A549 (cell line): ENCODE results near the gene SPRR4. TPM values are rescaled to one million over a fixed set of nuclear protein-coding genes. Genes with fewer than 3 reads are reported as not detected.
A peak's percentile ranks its signal among the peaks of the same experiment; 100 is the strongest.

ENCODE experiments used
- ATAC-seq, 2 experiments: fragments of 200-7000 bp in 1 of 2; fragments of >200 bp in 1 of 2; cut with Nextera tagmentation in 1 of 2; cut with Tn5 transposase in 1 of 2; 3 replicates each; pipeline versions ENCODE4 v1.8.0 to v1.9.1; 2018 to 2020; ENCODE audit warnings: mild to moderate bottlenecking in 1 of 2, moderate library complexity in 1 of 2
- CTCF ChIA-PET: fragments of 300-600 bp; sonication (Branson Sonifier 250); formaldehyde crosslinking; extraction: SDS; loops from one replicate; lab custom pipeline; 2021; ENCODE audit warnings: antibody characterized with exemption, inconsistent platforms; lab: Yijun Ruan, JAX
- POLR2A ChIA-PET: fragments of 350-600 bp; formaldehyde crosslinking; extraction: SDS; loops from one replicate; lab custom pipeline; 2021; ENCODE audit warnings: antibody characterized with exemption, inconsistent platforms; lab: Yijun Ruan, JAX
- DNase-seq, 2 experiments: peaks; one replicate each; pipeline versions ENCODE4 v3.0.0 to v3.0.0-alpha.2; 2011 to 2016; ENCODE audit warnings: low read depth in 1 of 2, low spot score in 1 of 2
- FAIRE-seq: peaks from 2 replicates; lab custom pipeline; 2011; peaks lifted over from hg19 to GRCh38; lab: Jason Lieb, UNC
- H3K27ac ChIP-seq, 2 experiments: fragments of >200 bp; sonication (Bioruptor Twin); formaldehyde crosslinking; 3 replicates each; pipeline ENCODE4 v1.5.1; 2016 to 2017
- H3K4me1 ChIP-seq: fragments of >200 bp; sonication (Bioruptor Twin); formaldehyde crosslinking; 3 replicates; pipeline ENCODE4 v1.6.1; 2016
- H3K4me2 ChIP-seq: fragments of >200 bp; sonication (Bioruptor Twin); formaldehyde crosslinking; 3 replicates; pipeline ENCODE4 v1.6.1; 2016
- H3K4me3 ChIP-seq: fragments of >200 bp; sonication (Bioruptor Twin); formaldehyde crosslinking; 3 replicates; pipeline ENCODE4 v1.5.1; 2016
- H3K9me3 ChIP-seq: fragments of >200 bp; sonication (Bioruptor Twin); formaldehyde crosslinking; 3 replicates; pipeline ENCODE4 v1.6.1; 2016
- CHD2 ChIP-seq: fragments of 150-350 bp; IDR thresholded peaks from 2 replicates; pipeline ENCODE4 v1.6.1; 2014; ENCODE audit warnings: low read length; ENCODE audit not compliant: partially characterized antibody
- CHD4 ChIP-seq: fragments of 200-600 bp; sonication (generic); IDR thresholded peaks from 2 replicates; pipeline ENCODE4 v1.6.1; 2016; ENCODE audit warnings: antibody characterized with exemption, mild to moderate bottlenecking, borderline replicate concordance
- EHF ChIP-seq: fragments of 250-450 bp; sonication (Bioruptor Pico); IDR thresholded peaks from 2 replicates; pipeline ENCODE4 v1.5.0; 2020; ENCODE audit warnings: mild to moderate bottlenecking
- ESRRA ChIP-seq: fragments of 150-350 bp; IDR thresholded peaks from 2 replicates; pipeline ENCODE4 v1.6.1; 2014; ENCODE audit warnings: mild to moderate bottlenecking, low read length, borderline replicate concordance
- FOSB ChIP-seq: fragments of 250-450 bp; sonication (Bioruptor Pico); IDR thresholded peaks from 2 replicates; pipeline ENCODE4 v1.5.0; 2020; ENCODE audit warnings: mild to moderate bottlenecking, moderate library complexity
- HOXB5 ChIP-seq: fragments of 250-450 bp; sonication (Bioruptor Pico); IDR thresholded peaks from 2 replicates; pipeline ENCODE4 v1.5.0; 2020; ENCODE audit warnings: mild to moderate bottlenecking, moderate library complexity
- JUN ChIP-seq, 2 experiments: fragments of >200 bp; sonication (Bioruptor Twin); formaldehyde crosslinking; IDR thresholded peaks; 2 replicates in 1 of 2; 3 replicates in 1 of 2; pipeline ENCODE4 v1.6.1; 2016 to 2017
- KDM5A ChIP-seq: fragments of 200-600 bp; sonication (generic); IDR thresholded peaks from 2 replicates; pipeline ENCODE4 v1.6.1; 2016; ENCODE audit warnings: antibody characterized with exemption, mild to moderate bottlenecking
- MAFK ChIP-seq: fragments of 450-650 bp; IDR thresholded peaks from 2 replicates; pipeline ENCODE4 v1.6.1; 2014; ENCODE audit not compliant: partially characterized antibody
- POLR2AphosphoS2 ChIP-seq: conservative IDR thresholded peaks from 2 replicates; pipeline ENCODE4 v1.6.1; 2012; ENCODE audit warnings: low read length, improper control_type of control experiment, inconsistent platforms
- RFX5 ChIP-seq: fragments of 450-650 bp; IDR thresholded peaks from 2 replicates; pipeline ENCODE4 v1.7.1; 2014; ENCODE audit warnings: antibody characterized with exemption, mild to moderate bottlenecking, moderate library complexity
- WGBS: methylation state at CpG from one replicate; pipeline ENCODE4 v1.1.6; 2017; ENCODE audit errors: missing lambda C conversion rate; 5-methylcytosine and 5-hydroxymethylcytosine counted together
- polyA plus RNA-seq, 4 experiments: library from polyadenylated mRNA; depleted of rRNA in 3 of 4; stranded (reverse); fragments of >200 nt; fragmentation: RNase III in 1 of 4; extraction: RNeasy Plus Mini Kit Qiagen cat#74134 plus additional on column Dnase treatment in 1 of 4; gene quantifications; 2 replicates in 3 of 4; 3 replicates in 1 of 4; pipeline ENCODE4 v1.2.3, GENCODE V29; 2011 to 2017
- TF ChIP-seq, protein P1 (sequence below): fragments of >200 bp; sonication (Bioruptor Twin); formaldehyde crosslinking; IDR thresholded peaks from 3 replicates; pipeline ENCODE4 v1.5.1; 2016
- TF ChIP-seq, protein P2 (sequence below): fragments of 150-350 bp; IDR thresholded peaks from 2 replicates; pipeline ENCODE4 v1.6.1; 2014; ENCODE audit warnings: low read depth, mild to moderate bottlenecking, low read length
- TF ChIP-seq, protein P3 (sequence below): fragments of >200 bp; sonication (Bioruptor Twin); formaldehyde crosslinking; IDR thresholded peaks from 3 replicates; pipeline ENCODE4 v1.6.1; 2016
- TF ChIP-seq, protein P4 (sequence below): fragments of >200 bp; sonication (Bioruptor Twin); formaldehyde crosslinking; IDR thresholded peaks from 2 replicates; pipeline ENCODE4 v1.6.1; 2016
- TF ChIP-seq, protein P5 (sequence below): fragments of 250-450 bp; sonication (Bioruptor Pico); IDR thresholded peaks from 2 replicates; pipeline ENCODE4 v1.5.0; 2020; ENCODE audit warnings: low read depth, mild to moderate bottlenecking, moderate library complexity
- TF ChIP-seq, protein P6 (sequence below): fragments of 250-450 bp; sonication (Bioruptor Pico); IDR thresholded peaks from 2 replicates; pipeline ENCODE4 v1.5.0; 2021; ENCODE audit warnings: mild to moderate bottlenecking, moderate library complexity, borderline replicate concordance
- TF ChIP-seq, protein P7 (sequence below): IDR thresholded peaks from 2 replicates; pipeline ENCODE4 v1.6.1; 2012

SPRR4 gene
- polyA plus RNA-seq, 2 of the 4 experiments (the other 2 are of a cell fraction): not detected

DNA sequence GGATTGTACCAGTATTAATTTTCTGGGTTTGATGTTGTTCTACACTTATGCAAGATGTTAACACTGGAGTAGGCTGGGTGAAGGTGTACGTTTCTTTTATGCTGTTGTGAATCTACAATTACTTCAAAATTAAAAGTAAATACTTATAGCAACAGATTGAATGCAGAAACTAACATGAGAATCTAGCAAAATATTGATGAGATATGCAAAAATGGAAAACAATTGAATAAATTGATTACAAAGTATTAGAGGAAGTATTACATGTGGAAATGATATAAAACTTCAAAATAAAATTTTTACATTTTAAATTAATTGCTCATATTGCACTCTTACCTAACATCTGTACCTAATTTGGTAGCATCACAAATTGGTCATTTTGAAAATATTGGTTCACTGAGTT lies 25.4 kb downstream of the SPRR4 start:
- TF ChIP-seq RFX5 (no peak), MAFK (peak; percentile 69)
- 0% methylated on average over 1 of the region's 1 CpG for WGBS
- H3K4me2 ChIP-seq: no peak overlapping the region
- no peak for FAIRE-seq
- POLR2A ChIA-PET: no interaction called here
- H3K4me1 ChIP-seq: no peaks in the 10 kb centered on the region
- H3K27ac ChIP-seq: no peak overlapping the region
- ATAC-seq: no peak
- H3K9me3 ChIP-seq: 0 out of 3 replicates have a peak, but pooled peaks cover 2% of the 10 kb centered on the region
- H3K4me3 ChIP-seq: no peak overlapping the region
- CTCF ChIA-PET: no interaction called here
- DNase-seq: no peak

DNA sequence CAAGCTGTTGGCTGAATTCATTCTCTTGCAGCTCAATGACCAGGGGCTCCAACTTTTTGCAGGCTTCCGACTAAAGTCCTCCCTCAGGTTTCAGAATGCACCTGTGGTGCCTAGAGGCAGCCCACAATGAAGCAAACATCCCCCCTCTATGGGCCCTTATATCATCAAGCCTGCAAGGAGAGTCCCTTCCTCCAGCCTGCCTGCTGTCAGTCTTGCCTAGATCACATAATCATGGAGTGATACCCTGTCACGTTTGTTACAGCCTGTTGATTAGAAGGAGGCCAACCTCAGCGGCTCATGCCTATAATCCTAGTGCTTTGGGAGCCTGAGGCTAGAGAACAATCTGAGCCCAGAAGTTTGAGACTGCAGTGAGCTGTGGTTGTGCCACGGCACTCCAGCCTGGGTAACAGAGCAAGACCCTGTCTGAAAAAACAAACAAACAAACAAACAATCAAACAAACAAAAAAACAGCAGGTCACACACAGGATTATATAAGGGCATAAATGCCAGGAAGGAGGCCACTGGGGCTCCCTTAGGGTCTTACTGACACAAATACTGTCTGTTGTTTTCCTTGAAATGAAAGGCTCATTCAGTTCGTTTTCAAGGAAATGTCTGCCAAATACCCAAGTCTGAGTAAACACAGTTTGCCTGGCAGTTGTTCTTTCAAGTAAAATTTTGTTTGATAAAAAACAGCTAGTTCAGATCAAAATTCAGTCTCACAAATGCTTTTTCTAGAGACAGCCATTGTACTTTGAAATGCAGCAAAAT lies 26.4 kb downstream of the SPRR4 start:
- ATAC-seq (no peak; a peak in 1 of 6 replicates), DNase-seq (no peak)
- 0% methylated on average over 3 of the region's 5 CpGs for WGBS
- Histone ChIP-seq H3K4me1 (no peaks in the 10 kb centered on the region), H3K27ac (no peak overlapping the region)
- TF ChIP-seq, protein P1, sequence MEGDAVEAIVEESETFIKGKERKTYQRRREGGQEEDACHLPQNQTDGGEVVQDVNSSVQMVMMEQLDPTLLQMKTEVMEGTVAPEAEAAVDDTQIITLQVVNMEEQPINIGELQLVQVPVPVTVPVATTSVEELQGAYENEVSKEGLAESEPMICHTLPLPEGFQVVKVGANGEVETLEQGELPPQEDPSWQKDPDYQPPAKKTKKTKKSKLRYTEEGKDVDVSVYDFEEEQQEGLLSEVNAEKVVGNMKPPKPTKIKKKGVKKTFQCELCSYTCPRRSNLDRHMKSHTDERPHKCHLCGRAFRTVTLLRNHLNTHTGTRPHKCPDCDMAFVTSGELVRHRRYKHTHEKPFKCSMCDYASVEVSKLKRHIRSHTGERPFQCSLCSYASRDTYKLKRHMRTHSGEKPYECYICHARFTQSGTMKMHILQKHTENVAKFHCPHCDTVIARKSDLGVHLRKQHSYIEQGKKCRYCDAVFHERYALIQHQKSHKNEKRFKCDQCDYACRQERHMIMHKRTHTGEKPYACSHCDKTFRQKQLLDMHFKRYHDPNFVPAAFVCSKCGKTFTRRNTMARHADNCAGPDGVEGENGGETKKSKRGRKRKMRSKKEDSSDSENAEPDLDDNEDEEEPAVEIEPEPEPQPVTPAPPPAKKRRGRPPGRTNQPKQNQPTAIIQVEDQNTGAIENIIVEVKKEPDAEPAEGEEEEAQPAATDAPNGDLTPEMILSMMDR: no peak
- TF ChIP-seq JUN (IDR thresholded peaks at IDR 0.05) (no peak), POLR2AphosphoS2 (no peak), EHF (CRISPR knock-in tag) (no peak), ESRRA (no peak), FOSB (no peak), CHD2 (no peak), CHD4 (no peak)
- TF ChIP-seq, protein P2, sequence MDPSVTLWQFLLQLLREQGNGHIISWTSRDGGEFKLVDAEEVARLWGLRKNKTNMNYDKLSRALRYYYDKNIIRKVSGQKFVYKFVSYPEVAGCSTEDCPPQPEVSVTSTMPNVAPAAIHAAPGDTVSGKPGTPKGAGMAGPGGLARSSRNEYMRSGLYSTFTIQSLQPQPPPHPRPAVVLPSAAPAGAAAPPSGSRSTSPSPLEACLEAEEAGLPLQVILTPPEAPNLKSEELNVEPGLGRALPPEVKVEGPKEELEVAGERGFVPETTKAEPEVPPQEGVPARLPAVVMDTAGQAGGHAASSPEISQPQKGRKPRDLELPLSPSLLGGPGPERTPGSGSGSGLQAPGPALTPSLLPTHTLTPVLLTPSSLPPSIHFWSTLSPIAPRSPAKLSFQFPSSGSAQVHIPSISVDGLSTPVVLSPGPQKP: no peak
- TF ChIP-seq, protein P3, sequence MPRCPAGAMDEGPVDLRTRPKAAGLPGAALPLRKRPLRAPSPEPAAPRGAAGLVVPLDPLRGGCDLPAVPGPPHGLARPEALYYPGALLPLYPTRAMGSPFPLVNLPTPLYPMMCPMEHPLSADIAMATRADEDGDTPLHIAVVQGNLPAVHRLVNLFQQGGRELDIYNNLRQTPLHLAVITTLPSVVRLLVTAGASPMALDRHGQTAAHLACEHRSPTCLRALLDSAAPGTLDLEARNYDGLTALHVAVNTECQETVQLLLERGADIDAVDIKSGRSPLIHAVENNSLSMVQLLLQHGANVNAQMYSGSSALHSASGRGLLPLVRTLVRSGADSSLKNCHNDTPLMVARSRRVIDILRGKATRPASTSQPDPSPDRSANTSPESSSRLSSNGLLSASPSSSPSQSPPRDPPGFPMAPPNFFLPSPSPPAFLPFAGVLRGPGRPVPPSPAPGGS: no peak
- TF ChIP-seq, protein P4, sequence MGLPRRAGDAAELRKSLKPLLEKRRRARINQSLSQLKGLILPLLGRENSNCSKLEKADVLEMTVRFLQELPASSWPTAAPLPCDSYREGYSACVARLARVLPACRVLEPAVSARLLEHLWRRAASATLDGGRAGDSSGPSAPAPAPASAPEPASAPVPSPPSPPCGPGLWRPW: no peak
- TF ChIP-seq, protein P5, sequence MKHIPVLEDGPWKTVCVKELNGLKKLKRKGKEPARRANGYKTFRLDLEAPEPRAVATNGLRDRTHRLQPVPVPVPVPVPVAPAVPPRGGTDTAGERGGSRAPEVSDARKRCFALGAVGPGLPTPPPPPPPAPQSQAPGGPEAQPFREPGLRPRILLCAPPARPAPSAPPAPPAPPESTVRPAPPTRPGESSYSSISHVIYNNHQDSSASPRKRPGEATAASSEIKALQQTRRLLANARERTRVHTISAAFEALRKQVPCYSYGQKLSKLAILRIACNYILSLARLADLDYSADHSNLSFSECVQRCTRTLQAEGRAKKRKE (CRISPR knock-in tag): no peak
- TF ChIP-seq, all 56 proteins: peak for 0
- H3K9me3 ChIP-seq: 0 out of 3 replicates have a peak, but pooled peaks cover 2% of the 10 kb centered on the region
- CTCF ChIA-PET: no interaction called here
- no peak overlapping the region for H3K4me2 ChIP-seq
- POLR2A ChIA-PET: no interaction called here
- H3K4me3 ChIP-seq: no peak overlapping the region
- FAIRE-seq: no peak

DNA sequence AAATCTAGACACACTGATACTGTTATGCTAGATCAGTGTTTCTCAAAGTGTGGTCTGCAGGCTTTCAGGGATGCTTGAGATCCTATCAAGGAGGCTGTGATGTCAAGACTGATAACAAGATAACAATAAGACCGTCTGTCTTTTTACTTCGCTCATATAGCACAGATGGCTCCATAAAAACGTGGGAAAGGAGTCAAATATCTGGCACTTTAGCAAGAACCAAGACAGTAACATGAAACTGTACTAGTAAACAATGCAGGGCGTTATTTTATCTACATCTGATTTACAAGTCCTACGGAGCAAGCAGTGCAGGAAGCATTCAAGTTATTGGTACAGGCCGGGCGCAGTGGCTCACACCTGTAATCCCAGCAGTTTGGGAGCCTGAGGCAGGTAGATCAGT lies 27.5 kb downstream of the SPRR4 start:
- DNase-seq: no peak
- FAIRE-seq: no peak
- CTCF ChIA-PET: no interaction called here
- Histone ChIP-seq H3K4me2 (no peak overlapping the region), H3K9me3 (0 out of 3 replicates have a peak, but pooled peaks cover 2% of the 10 kb centered on the region), H3K4me1 (no peaks in the 10 kb centered on the region), H3K4me3 (no peak overlapping the region), H3K27ac (no peak overlapping the region)
- POLR2A ChIA-PET: no interaction called here
- ATAC-seq: no peak
- WGBS: 13% methylated on average over 7 of the region's 7 CpGs
- no peak for TF ChIP-seq POLR2AphosphoS2
- no peak for TF ChIP-seq HOXB5 (CRISPR knock-in tag)
- TF ChIP-seq, protein P4: no peak
- TF ChIP-seq, protein P6, sequence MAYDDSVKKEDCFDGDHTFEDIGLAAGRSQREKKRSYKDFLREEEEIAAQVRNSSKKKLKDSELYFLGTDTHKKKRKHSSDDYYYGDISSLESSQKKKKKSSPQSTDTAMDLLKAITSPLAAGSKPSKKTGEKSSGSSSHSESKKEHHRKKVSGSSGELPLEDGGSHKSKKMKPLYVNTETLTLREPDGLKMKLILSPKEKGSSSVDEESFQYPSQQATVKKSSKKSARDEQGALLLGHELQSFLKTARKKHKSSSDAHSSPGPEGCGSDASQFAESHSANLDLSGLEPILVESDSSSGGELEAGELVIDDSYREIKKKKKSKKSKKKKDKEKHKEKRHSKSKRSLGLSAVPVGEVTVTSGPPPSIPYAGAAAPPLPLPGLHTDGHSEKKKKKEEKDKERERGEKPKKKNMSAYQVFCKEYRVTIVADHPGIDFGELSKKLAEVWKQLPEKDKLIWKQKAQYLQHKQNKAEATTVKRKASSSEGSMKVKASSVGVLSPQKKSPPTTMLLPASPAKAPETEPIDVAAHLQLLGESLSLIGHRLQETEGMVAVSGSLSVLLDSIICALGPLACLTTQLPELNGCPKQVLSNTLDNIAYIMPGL (CRISPR knock-in tag): no peak
- TF ChIP-seq, protein P5 (CRISPR knock-in tag): no peak
- TF ChIP-seq KDM5A: no peak
- TF ChIP-seq, protein P7, sequence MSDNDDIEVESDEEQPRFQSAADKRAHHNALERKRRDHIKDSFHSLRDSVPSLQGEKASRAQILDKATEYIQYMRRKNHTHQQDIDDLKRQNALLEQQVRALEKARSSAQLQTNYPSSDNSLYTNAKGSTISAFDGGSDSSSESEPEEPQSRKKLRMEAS: no peak
- TF ChIP-seq, protein P1: no peak
